OCI-LY3 (cell line): ENCODE data around the gene GREM2.

ENCODE experiments used
- EZH2phosphoT487 ChIP-seq: fragments of 200-600 bp; shearing (Covaris generic); IDR thresholded peaks from 2 replicates; pipeline ENCODE4 v1.6.1; 2018; ENCODE audit warnings: antibody characterized with exemption, mixed run types, low read depth
- TF ChIP-seq, protein P1 (sequence below): fragments of 200-600, 300-600 bp; sonication (generic); IDR thresholded peaks from 2 replicates; pipeline ENCODE4 v1.5.1; 2014; ENCODE audit warnings: antibody characterized with exemption, low read length, low read depth

DNA sequence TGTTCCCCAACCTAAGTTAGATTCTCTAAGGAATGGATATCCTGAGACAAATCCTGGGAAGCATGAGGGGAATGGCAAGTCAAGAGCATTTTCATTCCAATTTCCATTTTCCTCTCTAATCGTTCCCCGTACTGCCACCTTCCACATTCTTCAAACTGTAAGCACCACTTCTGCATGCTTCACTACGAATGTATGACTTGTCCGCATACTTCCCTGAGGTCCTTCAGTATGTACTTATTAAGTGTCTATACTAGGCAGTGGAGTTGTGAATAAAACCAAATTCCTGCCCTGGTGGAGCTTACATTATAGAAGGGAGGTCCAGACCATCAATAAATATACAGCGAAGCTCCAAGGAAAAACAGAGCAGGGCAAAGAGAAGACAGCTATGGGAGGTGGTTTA lies 154.8 kb downstream of the GREM2 start:
- TF ChIP-seq, protein P1, sequence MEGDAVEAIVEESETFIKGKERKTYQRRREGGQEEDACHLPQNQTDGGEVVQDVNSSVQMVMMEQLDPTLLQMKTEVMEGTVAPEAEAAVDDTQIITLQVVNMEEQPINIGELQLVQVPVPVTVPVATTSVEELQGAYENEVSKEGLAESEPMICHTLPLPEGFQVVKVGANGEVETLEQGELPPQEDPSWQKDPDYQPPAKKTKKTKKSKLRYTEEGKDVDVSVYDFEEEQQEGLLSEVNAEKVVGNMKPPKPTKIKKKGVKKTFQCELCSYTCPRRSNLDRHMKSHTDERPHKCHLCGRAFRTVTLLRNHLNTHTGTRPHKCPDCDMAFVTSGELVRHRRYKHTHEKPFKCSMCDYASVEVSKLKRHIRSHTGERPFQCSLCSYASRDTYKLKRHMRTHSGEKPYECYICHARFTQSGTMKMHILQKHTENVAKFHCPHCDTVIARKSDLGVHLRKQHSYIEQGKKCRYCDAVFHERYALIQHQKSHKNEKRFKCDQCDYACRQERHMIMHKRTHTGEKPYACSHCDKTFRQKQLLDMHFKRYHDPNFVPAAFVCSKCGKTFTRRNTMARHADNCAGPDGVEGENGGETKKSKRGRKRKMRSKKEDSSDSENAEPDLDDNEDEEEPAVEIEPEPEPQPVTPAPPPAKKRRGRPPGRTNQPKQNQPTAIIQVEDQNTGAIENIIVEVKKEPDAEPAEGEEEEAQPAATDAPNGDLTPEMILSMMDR = no peak
- TF ChIP-seq EZH2phosphoT487 = no peak
